HG03342 (cell line): ENCODE data around the gene TLCD5.

Experiments used
- ATAC-seq: cut with Tn5 transposase; IDR thresholded peaks from one replicate; pipeline ENCODE4 v1.9.1; 2021; ENCODE audit warnings: mild to moderate bottlenecking, moderate library complexity; ENCODE audit not compliant: unreplicated experiment

Gene TLCD5

GRCh38 chr11:120307476-120307875 is 17.6 kb upstream of the TLCD5 start:
- ATAC-seq = no peak

DNA sequence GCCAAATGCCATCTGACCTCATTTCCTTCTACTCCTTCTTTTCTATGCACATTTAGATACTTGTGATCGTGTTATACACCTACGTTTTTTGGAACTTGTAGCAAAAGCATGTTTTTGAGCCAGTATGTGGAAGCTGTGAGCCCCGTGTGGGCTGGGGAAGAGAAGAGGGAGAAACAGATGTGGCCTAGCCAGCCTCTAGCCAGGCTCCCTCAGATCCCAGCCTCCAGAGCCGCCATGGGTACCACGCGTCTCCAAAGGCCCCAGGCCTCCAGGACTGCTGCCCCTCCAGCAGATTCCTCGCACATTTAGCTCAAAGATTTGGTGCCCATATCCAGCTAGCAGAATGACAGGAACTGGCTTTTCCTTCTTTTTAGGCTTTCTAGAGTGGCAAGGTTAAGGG is 17.0 kb upstream of the TLCD5 start:
- ATAC-seq = no peak

DNA sequence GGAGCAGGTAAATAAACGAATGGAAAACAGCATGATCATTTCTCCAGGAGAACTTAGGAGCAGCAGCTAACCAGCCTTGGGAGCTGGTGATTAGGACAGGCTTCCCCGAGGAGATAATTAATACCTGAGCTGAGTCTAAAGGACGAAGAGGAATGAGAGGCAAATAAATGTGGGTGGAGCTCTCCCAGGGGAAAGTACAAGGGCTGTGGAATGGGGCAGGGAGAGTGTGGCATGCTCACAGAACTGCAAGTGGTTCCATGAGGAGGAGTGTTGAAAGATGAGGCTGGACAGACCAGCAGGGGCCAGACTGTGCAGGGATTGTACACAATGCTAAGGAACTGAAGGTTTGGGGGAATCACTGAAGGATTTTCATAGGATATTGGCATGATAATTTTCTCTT is 14.2 kb upstream of the TLCD5 start:
- ATAC-seq = no peak

DNA sequence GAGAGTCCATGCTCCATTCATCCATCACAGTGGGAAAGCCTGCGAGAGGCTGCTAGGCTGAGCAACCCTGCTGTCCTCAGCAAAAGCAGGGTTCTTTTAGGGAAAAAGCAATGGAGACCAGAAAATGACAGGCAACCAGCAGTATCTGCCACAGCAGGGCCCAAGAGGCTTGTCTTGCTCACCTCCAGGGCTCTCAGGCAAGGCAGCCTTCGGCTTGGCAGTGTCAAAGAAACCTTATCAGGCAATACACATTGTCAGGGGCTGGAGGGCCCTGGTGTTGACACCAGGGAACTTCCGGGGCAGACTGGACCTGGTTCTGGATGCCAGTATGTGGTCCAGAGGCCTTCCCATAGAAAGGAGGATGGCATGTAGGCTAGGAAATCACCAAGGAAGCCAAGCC is 10.2 kb upstream of the TLCD5 start:
- no peak for ATAC-seq

- ATAC-seq = no peak
Measured at GRCh38 chr11:120316880-120317688, 8.0 kb upstream of the TLCD5 start.

DNA sequence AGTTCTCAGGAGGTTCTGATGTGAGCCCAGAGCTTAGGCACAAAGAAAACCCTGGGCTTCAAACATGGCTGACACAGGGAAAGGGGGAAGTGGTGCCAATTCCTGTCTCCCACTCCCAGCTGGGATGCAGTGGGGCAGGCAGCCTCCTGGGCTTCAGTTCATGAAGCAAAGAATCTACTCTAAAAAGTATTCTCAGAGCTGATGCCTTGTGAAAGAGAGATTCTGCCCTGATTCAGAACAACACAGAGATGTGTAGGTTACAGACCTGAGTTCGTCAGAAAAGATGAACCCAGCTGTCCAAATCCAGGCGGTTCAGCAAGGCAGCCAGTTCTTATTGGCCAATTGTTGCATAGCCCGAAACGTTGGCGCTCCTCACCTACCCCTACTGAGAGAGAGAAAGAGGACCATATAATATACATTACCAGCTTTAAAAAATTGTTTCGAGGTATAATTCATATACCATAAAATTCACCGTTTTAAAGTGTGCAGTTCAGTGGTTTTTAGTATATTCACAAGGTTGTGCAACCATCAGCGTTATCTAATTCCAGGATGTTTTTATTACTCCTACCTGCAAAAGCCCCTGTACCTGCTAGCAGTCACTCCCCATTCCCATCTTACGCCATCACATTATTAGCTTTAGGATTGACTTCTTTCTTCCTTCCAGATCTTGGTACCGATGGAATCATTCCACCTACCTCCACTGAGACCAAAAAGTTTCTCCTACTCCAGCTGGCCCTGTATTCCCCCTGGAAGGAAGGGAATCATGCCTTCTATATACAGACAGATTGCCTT is 7.2 kb upstream of the TLCD5 start:
- no peak for ATAC-seq

GRCh38 chr11:120318906-120319305 is 6.2 kb upstream of the TLCD5 start:
- ATAC-seq = no peak

DNA sequence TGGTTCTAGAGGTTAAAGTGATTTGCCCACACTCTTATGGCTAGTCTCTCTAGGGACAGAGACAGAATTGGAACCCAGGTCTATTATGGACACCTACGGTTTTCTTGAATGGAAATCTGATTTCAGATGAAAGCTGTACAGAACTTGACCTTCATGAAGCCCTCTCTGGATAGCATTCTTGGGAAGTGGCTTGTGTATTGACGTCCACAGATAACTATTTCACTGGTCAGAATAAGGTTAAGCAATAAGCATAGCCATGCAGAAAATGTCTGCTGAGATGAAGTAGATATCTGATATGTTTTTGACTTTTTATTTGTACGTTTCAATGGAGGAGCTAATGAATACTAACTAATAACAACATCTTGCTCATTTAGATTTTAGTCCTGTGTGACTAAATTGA is 1.1 kb downstream of the TLCD5 start:
- ATAC-seq = no peak

- ATAC-seq = no peak
Measured at GRCh38 chr11:120326845-120327281, 1.8 kb downstream of the TLCD5 start.

DNA sequence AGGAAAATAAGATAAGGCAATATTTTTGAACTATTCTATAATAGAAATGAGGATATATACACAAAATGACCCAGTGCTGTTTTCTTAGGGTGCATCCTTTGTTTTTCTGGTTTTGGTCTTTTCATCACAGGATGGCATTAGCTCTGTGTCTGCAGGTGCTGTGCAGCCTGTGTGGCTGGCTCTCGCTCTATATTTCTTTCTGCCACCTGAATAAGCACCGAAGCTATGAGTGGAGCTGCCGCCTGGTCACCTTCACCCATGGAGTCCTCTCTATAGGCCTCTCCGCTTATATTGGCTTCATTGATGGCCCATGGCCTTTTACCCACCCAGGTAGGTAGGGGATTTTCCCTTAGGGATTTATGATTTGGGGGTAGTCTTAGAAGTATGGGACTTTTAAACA is 2.2 kb downstream of the TLCD5 start:
- no peak for ATAC-seq

DNA sequence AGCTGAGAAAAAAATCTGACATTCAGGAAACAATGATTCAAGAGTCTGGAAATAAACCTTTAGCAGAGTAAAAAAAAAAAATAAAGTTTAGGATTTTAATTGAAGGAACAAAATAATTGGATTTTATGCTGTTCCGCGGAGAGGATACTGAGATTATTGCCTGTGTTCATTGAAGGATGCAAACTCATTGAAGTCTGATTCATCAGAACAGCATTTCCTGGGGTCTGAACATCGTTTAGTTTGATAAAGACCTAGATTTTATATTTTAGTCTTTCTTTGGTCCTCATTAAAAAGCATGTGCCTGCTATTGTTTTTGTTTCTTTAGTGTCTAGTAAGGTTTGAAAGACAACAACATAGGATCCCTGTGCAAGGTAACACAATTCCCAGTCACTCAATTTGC is 4.5 kb downstream of the TLCD5 start:
- ATAC-seq = no peak

DNA sequence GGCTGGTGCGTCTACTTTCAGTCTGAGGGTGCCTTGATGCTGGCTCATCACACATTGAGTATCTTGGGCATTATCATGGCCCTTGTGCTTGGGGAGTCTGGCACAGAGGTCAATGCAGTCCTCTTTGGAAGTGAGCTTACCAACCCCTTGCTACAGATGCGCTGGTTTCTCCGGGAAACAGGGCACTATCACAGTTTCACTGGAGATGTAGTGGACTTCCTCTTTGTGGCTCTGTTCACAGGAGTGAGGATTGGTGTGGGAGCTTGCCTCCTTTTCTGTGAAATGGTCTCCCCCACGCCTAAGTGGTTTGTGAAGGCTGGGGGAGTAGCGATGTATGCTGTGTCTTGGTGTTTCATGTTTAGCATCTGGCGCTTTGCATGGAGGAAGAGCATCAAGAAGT is 4.9 kb downstream of the TLCD5 start:
- no peak for ATAC-seq

DNA sequence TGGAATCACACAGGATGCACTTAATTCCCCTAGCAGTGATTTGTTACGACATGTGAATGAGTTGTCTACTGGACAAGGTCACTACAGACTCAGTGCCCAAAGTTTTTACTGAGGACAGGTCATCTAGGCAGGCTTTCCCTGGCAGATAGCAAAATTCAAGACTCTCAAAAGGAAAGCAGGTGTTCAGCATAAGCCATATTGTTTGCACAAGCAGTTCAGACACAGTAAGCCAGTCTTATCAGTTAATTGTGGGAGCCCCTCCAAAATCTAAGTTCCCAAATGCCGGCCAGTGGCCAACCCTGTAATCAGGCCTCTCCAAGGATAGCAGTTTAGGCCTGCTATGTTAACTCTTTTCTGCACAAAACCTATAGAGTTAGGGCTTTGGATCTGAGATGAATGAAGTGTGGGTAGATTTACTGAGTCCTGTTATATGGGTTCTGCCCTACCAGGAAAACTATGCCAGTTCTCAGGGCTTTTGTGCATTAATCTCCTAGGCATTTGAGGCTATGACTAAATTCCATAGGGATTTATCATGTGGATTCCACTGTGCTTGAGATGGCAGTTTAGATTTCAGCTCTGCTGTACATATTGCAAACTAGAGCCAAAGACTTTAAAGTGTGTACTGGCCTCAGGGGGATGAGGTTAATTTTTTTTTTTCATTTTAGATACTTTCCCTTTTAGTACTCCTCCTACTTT is 6.3 kb downstream of the TLCD5 start:
- ATAC-seq = no peak

GRCh38 chr11:120332822-120333716 is 8.0 kb downstream of the TLCD5 start:
- no peak for ATAC-seq

DNA sequence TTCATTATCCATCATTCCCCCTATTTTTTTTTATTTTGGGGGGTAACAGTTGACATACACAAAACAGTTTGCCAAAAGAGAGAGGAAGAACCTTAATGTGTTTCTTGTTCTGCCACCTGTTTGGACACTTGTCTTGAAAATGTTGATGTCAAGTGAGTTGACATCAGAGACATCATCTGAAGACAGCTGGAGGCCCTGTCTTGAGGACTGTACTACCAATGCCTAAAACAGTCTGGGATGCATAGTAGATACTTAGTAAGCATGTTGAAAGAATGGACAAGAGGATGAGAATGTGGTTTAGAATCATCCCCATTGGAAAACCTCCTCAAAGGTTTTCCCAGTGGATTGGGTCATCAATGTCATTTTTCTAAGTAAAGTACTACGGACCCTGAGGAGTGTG is 8.7 kb downstream of the TLCD5 start:
- no peak for ATAC-seq

GRCh38 chr11:120334332-120334731 is 9.2 kb downstream of the TLCD5 start:
- no peak for ATAC-seq

- no peak for ATAC-seq
Measured at GRCh38 chr11:120334894-120335462, 9.9 kb downstream of the TLCD5 start.

DNA sequence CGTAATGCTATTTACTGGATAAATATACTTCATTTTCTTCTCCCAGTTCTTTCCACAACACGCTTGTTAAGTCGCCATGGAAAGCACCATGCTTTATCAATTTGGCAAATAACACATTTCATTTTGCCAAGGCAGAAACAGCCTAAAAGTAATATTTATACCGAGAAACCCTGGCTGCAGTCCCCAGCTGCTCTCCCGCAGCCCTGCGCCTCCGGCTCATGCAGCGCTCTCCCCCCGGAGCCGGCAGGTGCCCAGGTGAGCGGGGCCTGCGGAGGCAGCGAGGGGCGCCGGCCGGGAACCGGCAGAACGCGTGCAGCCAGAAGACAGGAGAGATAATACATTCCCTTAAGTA is 10.4 kb downstream of the TLCD5 start:
- ATAC-seq = no peak

DNA sequence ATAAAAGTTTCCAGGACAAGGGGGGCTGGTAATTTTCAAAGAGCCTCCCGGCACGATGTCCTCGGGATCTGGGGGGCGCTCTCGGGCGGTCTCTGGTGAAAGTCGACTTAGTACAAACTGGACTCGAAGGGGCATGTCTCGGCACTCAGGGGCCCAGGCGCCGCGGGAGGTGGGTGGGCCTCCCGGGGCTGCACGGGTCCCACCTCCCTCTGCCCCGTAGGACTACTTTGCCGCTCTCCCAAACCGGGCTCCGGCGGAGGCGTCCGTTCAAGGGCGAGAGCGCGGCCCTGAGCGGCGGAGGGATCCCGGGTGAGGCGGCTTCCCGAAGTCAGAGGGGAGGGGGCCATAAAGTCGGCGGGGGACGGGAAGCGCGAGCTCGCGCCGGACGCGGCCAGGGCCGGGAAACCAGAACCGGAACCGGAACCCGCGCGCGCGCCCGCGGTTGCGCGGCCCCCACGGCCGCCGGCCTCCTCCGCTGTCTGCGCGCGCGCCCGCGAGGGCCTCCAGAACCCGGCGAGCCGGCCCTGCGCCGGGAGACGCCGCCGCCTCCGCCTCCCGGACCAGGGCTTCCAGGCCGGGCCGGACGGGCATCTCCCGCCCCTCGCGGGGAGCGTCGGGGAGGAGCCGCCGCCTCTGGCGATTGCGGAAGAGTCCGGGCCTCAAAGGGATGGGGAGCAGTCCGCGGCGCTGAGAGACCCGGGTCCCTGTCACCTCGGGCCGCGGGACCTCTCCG is 11.0 kb downstream of the TLCD5 start, which contains the start of gene ARHGEF12:
TSS of gene ARHGEF12 (plus strand) at position 506 of the 733 bp plus-strand sequence. CDS start 831 bp downstream, outside the sequence.
- ATAC-seq = peak; percentile 50
